ENCODE data around the gene MYRFL.

- TF ChIP-seq POLR2A (IDR thresholded peaks at IDR 0.05) (no peak), CTCF (IDR thresholded peaks at IDR 0.05) (no peak)
Observed at GRCh38 chr12:69996241-69996640, 171.2 kb downstream of the MYRFL start.
